ENCODE measurements around the gene PHACTR2.
"Not testable (repeated sequence)": the region's sequence is repeated elsewhere in the genome, so short reads cannot be mapped to it uniquely, and the experiment has no call there.

PHACTR2 gene

DNA sequence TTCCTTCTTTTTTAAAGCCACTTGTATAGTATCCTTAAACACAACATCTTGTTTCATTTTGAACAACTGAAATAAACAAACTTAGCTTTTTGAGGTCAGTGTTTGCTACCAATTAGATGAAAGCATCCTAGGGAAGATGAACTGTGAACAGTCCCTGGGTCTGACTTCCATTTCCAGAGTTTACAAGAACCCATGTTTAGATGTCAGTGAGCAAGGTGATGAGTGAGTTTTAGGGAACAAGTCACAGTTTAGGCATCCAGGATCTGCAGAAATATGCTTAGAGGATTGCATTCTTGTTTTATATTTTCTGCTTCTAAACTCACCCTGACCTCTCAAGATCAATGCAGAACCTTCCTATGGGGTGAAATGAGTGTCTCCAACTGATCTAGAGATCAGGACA, 189.5 kb downstream of the PHACTR2 start:
- DNase-seq (ENCODE audit: low spot score): no peak

DNA sequence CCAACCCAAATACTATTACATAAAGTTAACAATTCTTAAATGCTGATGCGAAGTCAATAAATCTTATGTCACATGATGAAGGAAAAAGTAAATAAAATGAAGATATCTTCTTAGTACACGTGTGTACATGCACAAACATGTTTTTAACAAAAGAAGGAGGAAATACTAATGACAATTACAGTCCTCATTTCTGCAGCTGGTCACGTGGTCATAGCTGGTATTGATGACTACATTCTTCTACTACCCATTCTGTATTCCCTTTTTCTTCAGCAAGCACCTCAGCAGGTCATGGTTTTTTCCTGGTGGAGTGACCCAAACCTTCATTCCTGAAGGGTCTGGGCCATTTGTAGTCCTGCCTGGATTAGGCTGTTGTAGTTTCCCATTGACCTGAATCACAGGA, 191.0 kb downstream of the PHACTR2 start:
- DNase-seq (ENCODE audit: low spot score): not testable (repeated sequence)

DNA sequence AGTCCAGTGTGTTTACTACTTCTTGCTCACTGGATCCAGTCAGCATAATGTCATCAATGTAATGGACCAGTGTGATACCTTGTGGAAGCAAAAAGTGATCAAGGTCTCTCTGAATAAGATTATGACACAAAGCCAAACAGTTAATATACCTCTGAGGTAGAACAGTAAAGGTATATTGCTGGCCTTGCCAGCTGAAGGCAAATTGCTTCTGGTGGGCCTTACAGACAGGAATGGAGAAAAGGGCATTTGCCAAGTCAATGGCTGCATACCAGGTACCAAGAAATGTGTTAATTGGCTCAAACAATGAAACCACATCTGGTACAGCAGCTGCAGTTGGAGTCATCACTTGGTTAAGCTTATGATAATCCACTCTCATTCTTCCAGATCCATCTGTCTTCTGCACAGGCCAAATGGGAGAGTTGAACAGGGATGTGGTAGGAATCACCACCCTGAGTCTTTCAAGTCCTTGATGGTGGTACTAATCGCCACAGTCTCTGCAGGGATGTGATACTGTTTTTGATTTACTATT, 193.5 kb downstream of the PHACTR2 start:
- DNase-seq (ENCODE audit: low spot score): not testable (repeated sequence)

DNA sequence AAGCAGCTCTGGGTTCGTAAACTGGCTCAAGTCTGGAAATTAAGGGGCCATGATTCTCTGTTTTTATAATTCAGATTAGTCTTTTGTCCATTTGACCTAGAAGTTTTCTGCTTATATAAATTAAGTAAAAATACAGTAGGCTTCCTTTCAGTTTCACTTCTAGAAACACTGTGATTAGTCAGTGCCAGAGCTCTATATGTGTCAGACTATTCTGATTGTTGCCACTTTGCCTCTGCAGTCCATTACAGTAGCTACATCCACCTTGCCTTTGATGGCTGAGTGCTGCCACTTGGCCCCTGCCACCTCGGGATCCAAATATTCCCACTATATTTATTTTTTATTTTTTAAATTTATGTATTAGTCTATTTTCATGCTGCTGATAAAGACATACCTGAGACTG, 194.4 kb downstream of the PHACTR2 start:
- DNase-seq (ENCODE audit: low spot score): no peak

DNA sequence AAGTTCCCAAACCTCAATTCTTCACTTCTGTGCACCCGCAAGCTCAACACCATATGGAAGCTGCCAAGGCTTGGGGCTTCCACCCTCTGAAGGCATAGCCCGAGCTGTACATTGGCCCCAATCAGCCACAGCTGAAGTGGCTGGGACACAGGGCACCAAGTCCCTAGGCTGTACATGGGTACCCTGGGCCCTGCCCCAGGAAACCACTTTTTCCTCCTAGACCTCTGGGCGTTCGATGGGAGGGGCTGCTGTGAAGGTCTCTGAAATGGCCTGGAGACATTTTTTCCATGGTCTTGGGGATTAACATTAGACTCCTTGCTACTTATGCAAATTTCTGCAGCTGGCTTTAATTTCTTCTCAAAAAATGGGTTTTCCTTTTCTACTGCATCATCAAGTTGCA, 195.8 kb downstream of the PHACTR2 start:
- not testable (repeated sequence) for DNase-seq (ENCODE audit: low spot score)

DNA sequence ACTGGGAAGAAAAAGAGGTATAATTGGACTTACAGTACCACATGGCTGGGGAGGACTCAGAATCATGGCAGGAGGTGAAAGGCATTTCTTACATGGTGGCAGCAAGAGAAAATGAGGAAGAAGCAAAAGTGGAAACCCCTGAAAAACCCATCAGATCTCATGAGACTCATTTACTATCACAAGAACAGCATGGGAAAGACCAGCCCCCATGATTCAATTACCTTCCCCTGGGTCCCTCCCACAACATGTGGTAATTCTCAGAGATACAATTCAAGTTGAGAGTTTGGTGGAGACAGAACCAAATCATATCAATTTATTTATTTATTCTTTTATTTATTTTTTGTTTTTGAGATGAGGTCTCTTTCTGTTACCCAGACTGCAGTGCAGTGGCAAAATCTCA, 196.7 kb downstream of the PHACTR2 start:
- not testable (repeated sequence) for DNase-seq (ENCODE audit: low spot score)

DNA sequence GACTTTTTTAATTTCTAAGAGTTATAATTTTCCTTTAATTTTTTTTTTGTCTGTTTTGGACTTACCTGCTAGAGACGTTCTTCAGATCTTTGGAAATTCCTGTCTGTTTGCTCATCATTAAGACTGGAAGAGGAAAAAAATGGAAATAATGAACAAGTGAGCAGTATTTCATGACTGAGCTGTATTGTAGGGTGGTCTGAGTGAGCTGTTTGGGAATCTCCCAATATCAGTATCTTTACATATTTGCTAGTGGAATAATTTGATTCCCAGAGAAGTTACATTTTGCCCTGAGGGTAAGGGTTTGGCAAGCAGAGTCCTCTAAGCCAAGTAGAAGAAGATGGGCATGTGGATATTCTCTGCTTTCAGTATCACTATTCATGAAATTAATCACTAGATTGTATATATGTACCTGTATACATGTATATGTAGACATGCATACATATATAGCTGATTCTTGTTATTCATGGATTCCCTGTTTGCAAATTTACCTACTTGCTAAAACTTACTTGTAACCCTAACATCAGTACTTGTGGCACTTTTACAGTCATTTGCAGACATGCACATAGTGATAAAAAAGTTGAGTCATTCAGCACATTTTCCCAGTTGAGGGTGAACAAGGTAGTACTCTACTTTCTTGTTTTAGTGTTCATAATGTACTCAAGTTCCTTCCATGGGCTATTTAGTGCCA, 200.0 kb downstream of the PHACTR2 start:
- no peak for DNase-seq (ENCODE audit: low spot score)

DNA sequence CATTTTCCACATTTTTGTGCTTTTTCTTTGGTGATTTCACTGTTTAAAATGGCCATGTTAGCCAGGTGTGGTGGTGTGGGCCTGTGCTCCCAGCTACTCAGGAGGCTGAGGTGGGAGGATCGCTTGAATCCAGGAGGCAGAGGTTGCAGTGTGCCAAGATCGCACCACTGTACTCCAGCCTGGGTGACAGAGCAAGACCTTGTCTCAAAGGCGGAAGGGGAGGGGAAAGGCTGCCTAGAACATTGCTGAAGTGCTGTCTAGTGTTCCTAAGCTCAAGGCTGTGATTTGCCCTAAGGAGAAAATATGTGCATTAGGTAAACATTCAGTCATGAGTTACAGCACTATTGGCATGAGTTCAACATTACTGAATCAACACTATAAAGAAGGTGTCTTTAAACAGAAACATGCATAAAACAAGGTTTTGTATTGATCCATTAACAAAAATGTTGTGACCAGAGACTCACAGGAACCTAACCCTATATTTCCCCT, 200.6 kb downstream of the PHACTR2 start:
- DNase-seq (ENCODE audit: low spot score): no peak

DNA sequence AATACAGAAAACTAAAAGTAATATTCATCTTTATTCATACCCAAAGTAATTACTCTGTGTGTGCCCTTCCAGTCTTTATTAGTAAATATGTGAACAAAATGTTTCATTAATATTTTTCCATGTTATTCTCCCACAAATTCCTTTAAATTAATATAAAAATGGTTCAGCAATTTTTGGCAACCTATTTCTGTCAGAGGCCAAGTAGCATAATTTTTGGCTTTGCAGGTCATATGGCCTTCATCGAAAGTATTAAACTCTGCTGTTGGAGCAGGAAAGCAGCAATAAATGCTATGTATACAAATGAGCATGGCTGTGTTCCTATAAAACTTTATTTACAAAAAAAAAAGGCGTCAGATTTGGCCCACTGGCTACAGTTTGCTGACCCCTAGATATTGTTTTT, 202.6 kb downstream of the PHACTR2 start:
- DNase-seq (ENCODE audit: low spot score): no peak

Data from CD4-positive, alpha-beta T cell treated with Interleukin-6 at 100 ng/mL for 8 hours (primary cell).